Osteoblast (primary cell): Measurements from ENCODE around the gene LCP1. TPM values are rescaled to one million over a fixed set of nuclear protein-coding genes. Genes with fewer than 3 reads are reported as not detected.

Experiments
- DNase-seq: peaks from one replicate; pipeline ENCODE4 v3.0.0; 2011; ENCODE audit warnings: low spot score, mixed read lengths; ENCODE audit not compliant: insufficient read length; ENCODE audit errors: missing footprints
- H2AFZ ChIP-seq: 2 replicates; pipeline ENCODE4 v1.6.0; 2011; ENCODE audit warnings: mild to moderate bottlenecking, low read length
- H3K27ac ChIP-seq: 2 replicates; pipeline ENCODE4 v1.5.1; 2011; ENCODE audit warnings: mild to moderate bottlenecking, low read depth, low read length, moderate library complexity
- H3K27me3 ChIP-seq: 2 replicates; pipeline ENCODE4 v1.6.0; 2012; ENCODE audit warnings: mild to moderate bottlenecking, control low read depth, inconsistent platforms, low read length, moderate library complexity; ENCODE audit not compliant: insufficient read depth
- H3K36me3 ChIP-seq: 2 replicates; pipeline ENCODE4 v1.5.1; 2011; ENCODE audit warnings: mild to moderate bottlenecking, low read length, control low read depth, moderate library complexity; ENCODE audit not compliant: insufficient read depth
- H3K4me1 ChIP-seq: 2 replicates; pipeline ENCODE4 v1.5.1; 2011; ENCODE audit warnings: mild to moderate bottlenecking, low read length, control low read depth, moderate library complexity; ENCODE audit not compliant: insufficient read depth
- H3K4me2 ChIP-seq: 2 replicates; pipeline ENCODE4 v1.6.0; 2011; ENCODE audit warnings: mild to moderate bottlenecking, low read length; ENCODE audit not compliant: insufficient read depth
- H3K4me3 ChIP-seq: fragments of 200-600 bp; sonication (generic); 3 replicates; pipeline ENCODE4 v1.5.1; 2012; ENCODE audit warnings: mild to moderate bottlenecking, low read length, inconsistent platforms; ENCODE audit not compliant: insufficient read depth
- H3K79me2 ChIP-seq: 2 replicates; pipeline ENCODE4 v1.6.0; 2012; ENCODE audit warnings: mild to moderate bottlenecking, low read length, control low read depth, inconsistent platforms; ENCODE audit not compliant: insufficient read depth
- H3K9me3 ChIP-seq: 2 replicates; pipeline ENCODE4 v1.5.1; 2011; ENCODE audit warnings: low read depth, low read length, control low read depth
- H4K20me1 ChIP-seq: 2 replicates; pipeline ENCODE4 v1.6.0; 2012; ENCODE audit warnings: mild to moderate bottlenecking, low read length, control low read depth; ENCODE audit not compliant: insufficient read depth
- CTCF ChIP-seq: IDR thresholded peaks from 2 replicates; pipeline ENCODE4 v1.5.1; 2011; ENCODE audit warnings: mild to moderate bottlenecking, low read depth, low read length, moderate library complexity; ENCODE audit errors: extremely low read depth
- small RNA-seq: library from RNA; depleted of rRNA; stranded (forward); fragments of <200 nt; gene quantifications from one replicate; pipeline ENCODE3, GENCODE V24; 2012
- total RNA-seq: library from RNA; depleted of rRNA; stranded (reverse); fragments of >200 nt; gene quantifications from 2 replicates; pipeline ENCODE4 v1.2.3, GENCODE V29; 2012

LCP1 gene
- total RNA-seq, 1 donor, result 1.4 TPM

- no peak for TF ChIP-seq CTCF
These were observed 104.7 kb downstream of the LCP1 start for GRCh38 chr13:46077265-46077664.

GRCh38 chr13:46076827-46077226, 105.2 kb downstream of the LCP1 start:
- Histone ChIP-seq H3K79me2 (no peaks in the 10 kb centered on the region), H4K20me1 (no peaks in the 10 kb centered on the region), H3K27ac (no peak overlapping the region), H3K36me3 (no peaks in the 10 kb centered on the region), H2AFZ (no peak overlapping the region), H3K4me3 (no peak overlapping the region), H3K27me3 (no peaks in the 10 kb centered on the region), H3K4me1 (no peaks in the 10 kb centered on the region), H3K4me2 (no peak overlapping the region), H3K9me3 (no peaks in the 10 kb centered on the region)
- no peak for TF ChIP-seq CTCF
- no peak for DNase-seq

More at GRCh38 chr13:46077265-46077664, 104.7 kb downstream of the LCP1 start:
- Histone ChIP-seq H4K20me1 (no peaks in the 10 kb centered on the region), H3K4me3 (no peak overlapping the region), H3K36me3 (no peaks in the 10 kb centered on the region), H3K27me3 (no peaks in the 10 kb centered on the region), H3K9me3 (no peaks in the 10 kb centered on the region), H3K4me2 (no peak overlapping the region), H2AFZ (no peak overlapping the region), H3K79me2 (no peaks in the 10 kb centered on the region), H3K27ac (no peak overlapping the region), H3K4me1 (no peaks in the 10 kb centered on the region)
- no peak for DNase-seq

Small RNAs within 50 kb of the gene (small RNA-seq; reads per million reads assigned to genes)
- gene RN7SL288P, result not detected

Other genes starting within 250 kb of the LCP1 start
- gene ZC3H13, start 129.4 kb downstream of the LCP1 start, total RNA-seq, result 19.5 and 22.1 TPM in 2 replicates
- gene CPB2, start 77.1 kb downstream of the LCP1 start, total RNA-seq, result not detected in 2 replicates
- gene LRRC63, start 29.8 kb upstream of the LCP1 start, total RNA-seq, result not detected in 2 replicates
- gene RUBCNL, start 205.1 kb upstream of the LCP1 start, total RNA-seq, result 6.5 and 7.4 TPM in 2 replicates